AG04449 (cell line): ENCODE data around the gene EPB41L4B.
A peak's percentile ranks its signal among the peaks of the same experiment; 100 is the strongest.

Source experiments
- CTCF ChIA-PET: fragments of 350-600 bp; formaldehyde crosslinking; extraction: SDS; loops from one replicate; lab custom pipeline; 2021; ENCODE audit warnings: antibody characterized with exemption; lab: Yijun Ruan, JAX
- POLR2A ChIA-PET: fragments of 400-600, 350-600 bp; formaldehyde crosslinking; extraction: SDS; loops from one replicate; lab custom pipeline; 2020; ENCODE audit warnings: antibody characterized with exemption, inconsistent platforms; lab: Yijun Ruan, JAX
- DNase-seq: peaks from one replicate; pipeline ENCODE4 v3.0.0-alpha.2; 2010; ENCODE audit warnings: low read depth, low spot score
- H3K4me3 ChIP-seq: 2 replicates; pipeline ENCODE4 v1.5.1; 2011; ENCODE audit warnings: low read depth, mild to moderate bottlenecking, control low read depth, low read length
- TF ChIP-seq, protein P1 (sequence below): IDR thresholded peaks from one replicate; pipeline ENCODE4 v1.5.1; 2011; ENCODE audit warnings: mild to moderate bottlenecking, moderate library complexity, low read length, control low read depth, inconsistent platforms; ENCODE audit not compliant: insufficient read depth; ENCODE audit errors: missing control alignments

The EPB41L4B gene

GRCh38 chr9:109182940-109183798 is 137.7 kb downstream of the EPB41L4B start:
- CTCF ChIA-PET = interaction anchor here (0.6 to 2.1 kb wide), 25 partner anchors 8 to 233 kb away, joined by 3 to 35 read pairs (median 4); no protein-coding TSS in a partner anchor
- no peak for DNase-seq
- H3K4me3 ChIP-seq = no peak overlapping the region
- TF ChIP-seq, protein P1, sequence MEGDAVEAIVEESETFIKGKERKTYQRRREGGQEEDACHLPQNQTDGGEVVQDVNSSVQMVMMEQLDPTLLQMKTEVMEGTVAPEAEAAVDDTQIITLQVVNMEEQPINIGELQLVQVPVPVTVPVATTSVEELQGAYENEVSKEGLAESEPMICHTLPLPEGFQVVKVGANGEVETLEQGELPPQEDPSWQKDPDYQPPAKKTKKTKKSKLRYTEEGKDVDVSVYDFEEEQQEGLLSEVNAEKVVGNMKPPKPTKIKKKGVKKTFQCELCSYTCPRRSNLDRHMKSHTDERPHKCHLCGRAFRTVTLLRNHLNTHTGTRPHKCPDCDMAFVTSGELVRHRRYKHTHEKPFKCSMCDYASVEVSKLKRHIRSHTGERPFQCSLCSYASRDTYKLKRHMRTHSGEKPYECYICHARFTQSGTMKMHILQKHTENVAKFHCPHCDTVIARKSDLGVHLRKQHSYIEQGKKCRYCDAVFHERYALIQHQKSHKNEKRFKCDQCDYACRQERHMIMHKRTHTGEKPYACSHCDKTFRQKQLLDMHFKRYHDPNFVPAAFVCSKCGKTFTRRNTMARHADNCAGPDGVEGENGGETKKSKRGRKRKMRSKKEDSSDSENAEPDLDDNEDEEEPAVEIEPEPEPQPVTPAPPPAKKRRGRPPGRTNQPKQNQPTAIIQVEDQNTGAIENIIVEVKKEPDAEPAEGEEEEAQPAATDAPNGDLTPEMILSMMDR = peak; percentile 61
- POLR2A ChIA-PET = no interaction called here

- TF ChIP-seq, protein P1 = no peak
- DNase-seq = no peak
- POLR2A ChIA-PET = no interaction called here
- no peak overlapping the region for H3K4me3 ChIP-seq
- CTCF ChIA-PET = interaction anchor here (0.9 to 2.1 kb wide), 14 partner anchors 9 to 216 kb away, joined by 3 to 35 read pairs (median 4); no protein-coding TSS in a partner anchor
Observed at GRCh38 chr9:109182550-109182939, 138.3 kb downstream of the EPB41L4B start.

DNA sequence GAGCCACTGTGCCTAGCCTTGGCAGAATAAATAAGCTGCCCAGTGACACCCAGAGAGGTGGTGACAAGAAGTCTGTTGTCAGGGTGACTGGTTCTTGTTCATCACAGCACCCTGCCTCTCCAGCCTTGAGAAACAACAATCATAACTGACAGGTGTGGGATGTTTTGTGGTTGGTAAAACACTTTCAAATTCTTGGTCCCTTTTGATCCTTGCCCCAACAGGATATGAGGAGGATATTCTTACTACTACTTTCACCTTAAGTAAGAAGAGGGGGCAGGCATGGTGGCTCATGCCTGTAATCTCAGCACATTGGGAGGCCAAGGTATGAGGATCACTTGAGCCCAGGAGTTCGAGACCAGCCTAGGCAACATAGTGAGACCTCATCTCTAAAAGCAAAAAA is 139.6 kb downstream of the EPB41L4B start:
- TF ChIP-seq, protein P1 = no peak
- POLR2A ChIA-PET = no interaction called here
- DNase-seq = no peak
- CTCF ChIA-PET = interaction anchor here (0.6 to 1.6 kb wide), 5 partner anchors 20 to 231 kb away, joined by 3 to 6 read pairs (median 3); no protein-coding TSS in a partner anchor
- no peak overlapping the region for H3K4me3 ChIP-seq

DNA sequence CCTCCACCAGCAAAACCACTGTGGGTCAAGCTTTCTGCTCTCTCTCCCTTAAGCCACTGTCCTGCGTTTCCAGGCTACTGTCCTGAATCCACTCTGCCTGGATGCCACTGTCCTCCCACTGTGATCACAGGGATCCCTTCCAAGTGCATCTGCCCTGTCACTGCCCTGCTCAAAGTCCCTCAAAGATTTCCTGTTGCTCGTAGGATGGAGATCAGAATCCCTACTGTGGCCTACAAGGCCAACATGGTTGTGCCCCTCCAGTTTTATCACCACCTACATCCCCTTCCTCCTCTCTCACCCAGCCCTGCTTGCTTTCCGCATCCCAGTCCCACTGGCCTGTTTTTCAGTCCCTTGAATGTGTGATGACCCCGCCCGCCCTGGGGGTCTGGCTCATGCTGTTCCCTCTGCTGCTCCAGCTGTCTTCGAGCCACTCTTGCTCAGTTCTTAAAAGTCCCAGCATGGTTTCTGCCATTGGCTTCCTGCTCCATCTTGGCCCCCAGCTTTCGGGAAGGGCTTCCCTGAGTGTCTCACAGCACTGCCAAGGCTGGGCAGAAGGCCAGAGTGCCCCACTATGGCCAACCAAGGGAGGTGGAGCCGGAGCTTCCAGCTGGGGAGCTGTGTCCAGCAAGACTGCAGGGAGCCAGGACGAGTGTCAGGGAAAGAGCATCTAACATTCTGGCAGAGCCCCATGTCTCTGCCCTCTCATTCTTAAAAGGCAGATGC is 140.9 kb downstream of the EPB41L4B start:
- no peak overlapping the region for H3K4me3 ChIP-seq
- ChIA-PET CTCF (interaction anchor here (0.9 to 1.6 kb wide), 5 partner anchors 9 to 232 kb away, joined by 3 to 6 read pairs (median 4); no protein-coding TSS in a partner anchor), POLR2A (no interaction called here)
- DNase-seq = no peak
- TF ChIP-seq, protein P1 = no peak

- ChIA-PET CTCF (interaction anchor here (0.9 to 1.2 kb wide), 2 partner anchors 17 to 34 kb away, joined by 4 to 5 read pairs; no protein-coding TSS in a partner anchor), POLR2A (no interaction called here)
- no peak overlapping the region for H3K4me3 ChIP-seq
- TF ChIP-seq, protein P1 = no peak
- DNase-seq = no peak
Observed at GRCh38 chr9:109176963-109177362, 143.9 kb downstream of the EPB41L4B start.
